Transverse colon (tissue), 4 donors: ENCODE results near the gene LMOD1. TPM values are rescaled to one million over a fixed set of nuclear protein-coding genes. Genes with fewer than 3 reads are reported as not detected.

Experiments
- DNase-seq: peaks from one replicate; pipeline ENCODE4 v3.0.0-alpha.2; 2019
- H3K27ac ChIP-seq, 4 donors: fragments of 200-600 bp; sonication (generic); 2 replicates each; pipeline ENCODE4 v1.5.1; 2016 to 2018; ENCODE audit warnings: inconsistent platforms in 4 of 4
- H3K27me3 ChIP-seq: fragments of 200-600 bp; sonication (generic); 2 replicates; pipeline ENCODE4 v1.5.1; 2017; ENCODE audit warnings: inconsistent platforms
- H3K36me3 ChIP-seq, 4 donors: fragments of 200-600 bp; sonication (generic); 2 replicates each; pipeline ENCODE4 v1.5.1; 2017 to 2019; ENCODE audit warnings: inconsistent platforms in 4 of 4
- H3K4me1 ChIP-seq, 4 donors: fragments of 200-600 bp; sonication (generic); 2 replicates each; pipeline ENCODE4 v1.5.1; 2017 to 2020; ENCODE audit warnings: inconsistent platforms in 4 of 4
- H3K4me3 ChIP-seq, 4 donors: fragments of 200-600 bp; sonication (generic); 1 replicate in 1 of 4; 2 replicates in 3 of 4; pipeline versions ENCODE4 v1.5.1 to v1.6.1; 2017 to 2019; ENCODE audit warnings: inconsistent platforms in 4 of 4
- H3K9me3 ChIP-seq, 2 donors: fragments of 200-600 bp; sonication (generic); 2 replicates each; pipeline ENCODE4 v1.5.1; 2017 to 2019; ENCODE audit warnings: inconsistent platforms in 2 of 2
- CTCF ChIP-seq, 5 experiments: fragments of 200-600 bp in 3 of 5; fragments of 450-650 bp in 2 of 5; sonication (generic) in 3 of 5; IDR thresholded peaks; 1 replicate in 2 of 5; 2 replicates in 3 of 5; pipeline ENCODE4 v1.5.1; 2016 to 2017; ENCODE audit warnings: antibody characterized with exemption in 5 of 5, inconsistent platforms in 3 of 5, mild to moderate bottlenecking in 2 of 5, moderate library complexity in 1 of 5
- EP300 ChIP-seq: sonication (generic); formaldehyde crosslinking; IDR thresholded peaks from one replicate; pipeline ENCODE4 v1.6.1; 2017; ENCODE audit warnings: antibody characterized with exemption, low read depth
- POLR2A ChIP-seq: fragments of 450-650 bp; IDR thresholded peaks from one replicate; pipeline ENCODE4 v1.6.1; 2016; ENCODE audit warnings: antibody characterized with exemption, mild to moderate bottlenecking, moderate library complexity
- POLR2AphosphoS5 ChIP-seq, 3 donors: sonication (generic); formaldehyde crosslinking; IDR thresholded peaks; one replicate each; pipeline ENCODE4 v1.6.1; 2016; ENCODE audit warnings: antibody characterized with exemption in 3 of 3
- WGBS, 2 donors: methylation state at CpG; one replicate each; pipeline ENCODE4 v1.1.5; 2018; ENCODE audit warnings: low coverage in 1 of 2; 5-methylcytosine and 5-hydroxymethylcytosine counted together
- in situ Hi-C, 4 donors: fragments of 200-750 bp; cut with MboI; loops; one replicate each; pipeline versions ENCODE4 v1.15.0 to v1.15.1; 2017; ENCODE audit warnings: low sequenced_read_pairs in 3 of 4, low pct_ligation_motif_present in 1 of 4, low pct_unique_long_range_greater_than_20kb in 1 of 4
- intact Hi-C: fragments of 100-400 bp; cut with DNase I; formaldehyde crosslinking; loops from one replicate; pipeline ENCODE4 v1.15.1; 2023; ENCODE audit warnings: low total_unique reads
- total RNA-seq, 4 donors: library from RNA; depleted of rRNA; stranded (reverse); fragments of >200 nt; gene quantifications; one replicate each; pipeline ENCODE4 v1.1.0, GENCODE V29; 2016

The LMOD1 gene
- total RNA-seq, 4 donors from 2014 or later: 73.2 to 166 (median 115) TPM

- intact Hi-C loops: no loop called here
- no peak for TF ChIP-seq POLR2AphosphoS5 (IDR thresholded peaks at IDR 0.05)
- no peak for TF ChIP-seq EP300
- no peak for TF ChIP-seq CTCF (IDR thresholded peaks at IDR 0.05)
- no peak for TF ChIP-seq POLR2A
- no peak for DNase-seq
These were observed 61.9 kb downstream of the LMOD1 start for GRCh38 chr1:201884425-201884824.

GRCh38 chr1:201883786-201884185, 62.6 kb downstream of the LMOD1 start:
- TF ChIP-seq EP300: no peak
- no peak for TF ChIP-seq CTCF (IDR thresholded peaks at IDR 0.05)
- TF ChIP-seq POLR2A: no peak
- TF ChIP-seq POLR2AphosphoS5 (IDR thresholded peaks at IDR 0.05): no peak
- H3K27me3 ChIP-seq: peaks cover 8% of the 10 kb centered on the region
- DNase-seq: no peak
- peaks cover under 1 to 6% (median 5%) of the 10 kb centered on the region in 4 donors for H3K4me1 ChIP-seq
- 23 to 27% methylated on average over 3 to 7 of the region's 7 CpGs for WGBS, 2 donors
- H3K27ac ChIP-seq: no peak overlapping the region
- no peak overlapping the region for H3K4me3 ChIP-seq
- H3K36me3 ChIP-seq: no peaks in the 10 kb centered on the region
- H3K9me3 ChIP-seq: no peaks in the 10 kb centered on the region
- in situ Hi-C loops: loop anchor here in 2 of 4 donors (25.0 kb wide), 1 partner anchor 254 kb away; the partner anchor contains the start of gene ARL8A (in 2 of the 2)
- intact Hi-C loops: no loop called here

More at GRCh38 chr1:201884425-201884824, 61.9 kb downstream of the LMOD1 start:
- Histone ChIP-seq H3K36me3 (no peaks in the 10 kb centered on the region), H3K4me1 (peaks cover 7 to 13% (median 11%) of the 10 kb centered on the region in 4 donors), H3K4me3 (no peak overlapping the region), H3K9me3 (no peaks in the 10 kb centered on the region), H3K27ac (no peak overlapping the region), H3K27me3 (peaks cover 14% of the 10 kb centered on the region)
- in situ Hi-C loops: loop anchor here in 2 of 4 donors (25.0 kb wide), 1 partner anchor 253 kb away; the partner anchor contains the start of gene ARL8A (in 2 of the 2)
- WGBS, 2 donors: 25 to 33% methylated on average over 1 of the region's 1 CpG

GRCh38 chr1:201883266-201883665, 63.1 kb downstream of the LMOD1 start:
- intact Hi-C loops: no loop called here
- in situ Hi-C loops: loop anchor here in 2 of 4 donors (25.0 kb wide), 1 partner anchor 254 kb away; the partner anchor contains the start of gene ARL8A (in 2 of the 2)
- no peaks in the 10 kb centered on the region for H3K36me3 ChIP-seq
- H3K4me1 ChIP-seq: peaks cover 0 to 7% (median 4%) of the 10 kb centered on the region in 4 donors
- 67 to 73% methylated on average over 3 of the region's 3 CpGs for WGBS, 2 donors
- H3K27me3 ChIP-seq: peaks cover 4% of the 10 kb centered on the region
- no peak for TF ChIP-seq POLR2A
- no peak for TF ChIP-seq POLR2AphosphoS5 (IDR thresholded peaks at IDR 0.05)
- no peak for TF ChIP-seq CTCF (IDR thresholded peaks at IDR 0.05)
- TF ChIP-seq EP300: no peak
- no peak overlapping the region for H3K27ac ChIP-seq
- DNase-seq: no peak
- no peaks in the 10 kb centered on the region for H3K9me3 ChIP-seq
- no peak overlapping the region for H3K4me3 ChIP-seq

GRCh38 chr1:201882665-201883132, 63.6 kb downstream of the LMOD1 start:
- in situ Hi-C loops (loop anchor here in 2 of 4 donors (25.0 kb wide), 1 partner anchor 255 kb away; the partner anchor contains the start of gene ARL8A (in 2 of the 2)), intact Hi-C loops (no loop called here)
- TF ChIP-seq CTCF (IDR thresholded peaks at IDR 0.05) (no peak), POLR2AphosphoS5 (IDR thresholded peaks at IDR 0.05) (no peak), EP300 (no peak), POLR2A (no peak)
- H3K9me3 ChIP-seq: no peaks in the 10 kb centered on the region
- DNase-seq: no peak
- peaks cover 0 to 11% (median 0%) of the 10 kb centered on the region in 4 donors for H3K4me1 ChIP-seq
- H3K36me3 ChIP-seq: no peaks in the 10 kb centered on the region
- WGBS, 2 donors: 38% methylated on average over 2 of the region's 2 CpGs; no CpG with 5 or more reads in 1 of the 2 donors
- H3K27me3 ChIP-seq: no peaks in the 10 kb centered on the region
- no peak overlapping the region for H3K4me3 ChIP-seq
- no peak overlapping the region for H3K27ac ChIP-seq
